GM12801 (cell line): ENCODE data around the gene CHD2.

Experiments
- TF ChIP-seq, protein P1 (sequence below): IDR thresholded peaks from one replicate; pipeline ENCODE4 v1.5.1; 2011; ENCODE audit warnings: control low read depth; ENCODE audit not compliant: insufficient read length; ENCODE audit errors: extremely low read depth

CHD2 gene

DNA sequence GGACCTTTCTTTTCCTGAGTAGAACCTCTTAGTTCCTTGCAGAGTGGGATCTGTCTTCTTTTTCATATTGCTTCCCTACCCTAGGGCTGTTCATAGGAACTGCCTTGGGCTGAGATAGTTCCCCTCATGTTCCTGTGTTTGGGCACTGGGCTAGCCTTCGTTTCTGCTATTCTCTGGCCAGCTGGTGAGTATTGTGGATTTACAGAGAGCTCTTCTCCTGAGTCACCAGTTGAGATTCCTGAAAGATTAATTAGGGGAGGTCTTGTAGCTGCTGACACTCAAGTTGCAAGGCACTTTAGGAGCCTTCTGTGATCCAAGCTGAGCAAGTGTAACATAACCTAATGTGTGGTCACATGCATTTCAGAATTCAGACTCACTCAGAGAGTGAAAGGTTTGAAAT is 30.7 kb downstream of the CHD2 start:
- TF ChIP-seq, protein P1, sequence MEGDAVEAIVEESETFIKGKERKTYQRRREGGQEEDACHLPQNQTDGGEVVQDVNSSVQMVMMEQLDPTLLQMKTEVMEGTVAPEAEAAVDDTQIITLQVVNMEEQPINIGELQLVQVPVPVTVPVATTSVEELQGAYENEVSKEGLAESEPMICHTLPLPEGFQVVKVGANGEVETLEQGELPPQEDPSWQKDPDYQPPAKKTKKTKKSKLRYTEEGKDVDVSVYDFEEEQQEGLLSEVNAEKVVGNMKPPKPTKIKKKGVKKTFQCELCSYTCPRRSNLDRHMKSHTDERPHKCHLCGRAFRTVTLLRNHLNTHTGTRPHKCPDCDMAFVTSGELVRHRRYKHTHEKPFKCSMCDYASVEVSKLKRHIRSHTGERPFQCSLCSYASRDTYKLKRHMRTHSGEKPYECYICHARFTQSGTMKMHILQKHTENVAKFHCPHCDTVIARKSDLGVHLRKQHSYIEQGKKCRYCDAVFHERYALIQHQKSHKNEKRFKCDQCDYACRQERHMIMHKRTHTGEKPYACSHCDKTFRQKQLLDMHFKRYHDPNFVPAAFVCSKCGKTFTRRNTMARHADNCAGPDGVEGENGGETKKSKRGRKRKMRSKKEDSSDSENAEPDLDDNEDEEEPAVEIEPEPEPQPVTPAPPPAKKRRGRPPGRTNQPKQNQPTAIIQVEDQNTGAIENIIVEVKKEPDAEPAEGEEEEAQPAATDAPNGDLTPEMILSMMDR = no peak

DNA sequence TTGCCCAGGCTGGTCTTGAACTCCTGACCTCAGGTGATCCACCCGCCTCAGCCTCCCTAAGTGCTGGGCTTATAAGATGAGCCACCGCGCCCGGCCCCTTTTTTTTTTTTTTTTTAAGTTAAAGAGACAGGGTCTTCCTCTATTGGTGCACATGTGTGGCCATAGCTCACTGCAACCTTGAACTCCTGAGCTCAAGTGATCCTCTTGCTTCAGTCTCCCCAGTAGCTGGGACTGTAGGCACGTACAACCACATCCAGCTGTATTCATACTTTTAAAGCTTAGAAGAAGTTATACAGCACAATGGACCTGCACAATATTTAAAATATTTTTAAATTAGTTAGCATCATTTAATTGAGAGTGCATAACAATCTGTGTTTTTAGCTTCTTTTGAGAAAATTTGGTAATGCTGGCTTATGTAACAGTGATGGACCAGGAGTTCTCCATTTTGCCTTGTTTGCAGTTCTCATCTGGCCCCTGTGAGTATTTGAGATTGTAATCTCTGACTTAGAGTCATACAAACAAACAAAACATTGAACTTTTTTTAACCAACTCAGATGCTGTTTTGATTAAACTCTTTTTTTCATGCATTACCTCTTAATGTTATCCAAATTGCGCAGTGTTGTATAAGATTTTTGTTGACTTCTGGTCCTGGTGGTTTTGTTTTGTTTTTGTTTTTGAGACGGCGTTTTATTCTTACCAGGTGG is 33.0 kb downstream of the CHD2 start:
- TF ChIP-seq, protein P1 = no peak

DNA sequence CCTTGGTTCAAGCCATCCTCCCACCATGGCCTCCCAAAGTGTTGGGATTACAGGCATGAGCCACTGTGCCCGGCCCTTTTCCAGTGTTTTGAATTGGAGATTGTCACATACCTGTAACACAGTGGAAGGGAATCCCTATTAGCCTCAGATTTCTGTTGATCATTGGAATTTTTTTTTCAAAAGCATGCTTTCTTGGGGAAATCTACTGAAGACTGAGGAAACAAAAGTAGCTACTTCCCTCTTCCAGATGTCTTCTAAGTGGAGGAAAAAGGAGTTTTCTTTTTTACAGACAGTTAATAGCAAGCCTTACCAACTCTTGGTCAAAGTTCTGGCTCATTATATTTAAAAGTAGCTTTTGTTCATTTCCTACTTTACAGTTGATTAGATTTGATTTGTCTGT is 33.7 kb downstream of the CHD2 start:
- TF ChIP-seq, protein P1 = no peak

DNA sequence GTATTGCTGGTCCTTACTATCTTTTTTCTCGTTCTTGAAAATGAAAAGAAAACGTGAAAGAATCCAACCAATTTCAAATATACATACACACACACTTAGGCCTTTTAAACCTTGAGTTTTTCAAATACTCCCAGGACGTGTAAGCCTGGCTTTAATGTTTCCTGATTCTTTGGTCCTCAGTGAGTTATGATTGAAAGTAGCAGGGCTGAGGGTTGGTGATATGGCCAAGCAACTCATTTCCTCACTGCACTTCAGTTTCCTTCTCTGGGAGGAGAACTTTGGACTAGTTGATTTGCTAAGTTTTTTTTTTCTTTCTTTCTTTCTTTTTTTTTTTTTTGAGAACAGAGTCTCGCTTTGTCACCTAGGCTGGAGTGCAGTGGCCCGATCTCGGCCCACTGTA is 34.6 kb downstream of the CHD2 start:
- TF ChIP-seq, protein P1 = no peak

DNA sequence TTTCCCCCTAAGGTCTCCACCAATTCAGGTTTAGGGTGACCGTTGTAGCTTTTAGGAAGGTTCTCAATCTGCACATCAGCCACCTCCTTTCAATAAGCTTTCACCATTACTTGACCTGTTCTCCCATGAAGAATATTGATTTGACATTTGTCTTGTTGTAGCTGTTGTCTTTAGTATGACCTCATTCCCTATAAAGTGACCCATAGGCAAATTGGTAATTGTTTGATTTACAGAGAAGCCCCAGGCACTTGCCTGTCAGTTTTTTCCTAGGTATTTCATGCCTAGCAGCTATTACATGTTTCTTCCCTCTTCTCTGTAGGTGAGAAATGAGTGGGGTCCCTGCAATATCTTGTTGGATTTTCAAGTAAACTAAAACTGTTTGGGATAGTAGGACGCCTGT is 36.0 kb downstream of the CHD2 start:
- TF ChIP-seq, protein P1 = no peak

DNA sequence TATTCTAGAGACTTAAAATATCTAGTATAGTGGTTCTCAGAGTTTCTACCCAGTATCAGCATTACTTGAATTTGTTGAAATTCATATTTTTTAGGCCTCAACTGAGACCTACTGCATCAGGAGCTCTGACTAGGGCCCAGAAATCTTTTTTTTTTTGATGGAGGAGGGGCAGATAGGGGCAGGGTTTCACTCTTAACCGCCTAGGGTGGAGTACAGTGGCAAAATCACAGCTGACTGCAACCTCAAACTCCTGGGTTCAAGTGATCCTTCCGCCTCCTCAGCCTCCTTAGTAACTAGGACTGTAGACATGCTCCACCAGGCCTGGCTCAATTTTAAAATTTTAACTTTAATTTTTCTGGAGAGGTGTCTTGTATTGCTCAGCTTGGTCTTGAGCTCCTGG is 36.6 kb downstream of the CHD2 start:
- TF ChIP-seq, protein P1 = no peak

DNA sequence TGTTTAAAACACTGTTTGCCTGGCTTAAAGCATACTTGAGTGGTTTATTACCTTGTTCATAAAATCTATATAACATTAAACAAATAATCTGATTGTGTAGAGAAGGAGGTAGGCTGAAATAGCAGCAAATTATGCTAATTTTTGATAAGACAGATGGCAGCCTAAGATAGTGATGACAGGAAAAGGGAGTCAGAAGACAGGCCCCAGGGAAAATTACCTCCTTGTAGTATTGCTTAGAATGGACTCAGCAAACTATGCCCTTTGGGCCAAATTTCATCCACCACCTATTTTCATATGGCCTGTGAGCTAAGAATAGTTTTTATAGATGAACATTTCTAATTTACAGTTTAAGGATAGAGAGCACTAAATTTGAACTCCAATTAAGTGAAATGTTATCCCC is 37.8 kb downstream of the CHD2 start:
- TF ChIP-seq, protein P1 = no peak
